ENCODE data around the gene TAS1R1.

Gene TAS1R1

DNA sequence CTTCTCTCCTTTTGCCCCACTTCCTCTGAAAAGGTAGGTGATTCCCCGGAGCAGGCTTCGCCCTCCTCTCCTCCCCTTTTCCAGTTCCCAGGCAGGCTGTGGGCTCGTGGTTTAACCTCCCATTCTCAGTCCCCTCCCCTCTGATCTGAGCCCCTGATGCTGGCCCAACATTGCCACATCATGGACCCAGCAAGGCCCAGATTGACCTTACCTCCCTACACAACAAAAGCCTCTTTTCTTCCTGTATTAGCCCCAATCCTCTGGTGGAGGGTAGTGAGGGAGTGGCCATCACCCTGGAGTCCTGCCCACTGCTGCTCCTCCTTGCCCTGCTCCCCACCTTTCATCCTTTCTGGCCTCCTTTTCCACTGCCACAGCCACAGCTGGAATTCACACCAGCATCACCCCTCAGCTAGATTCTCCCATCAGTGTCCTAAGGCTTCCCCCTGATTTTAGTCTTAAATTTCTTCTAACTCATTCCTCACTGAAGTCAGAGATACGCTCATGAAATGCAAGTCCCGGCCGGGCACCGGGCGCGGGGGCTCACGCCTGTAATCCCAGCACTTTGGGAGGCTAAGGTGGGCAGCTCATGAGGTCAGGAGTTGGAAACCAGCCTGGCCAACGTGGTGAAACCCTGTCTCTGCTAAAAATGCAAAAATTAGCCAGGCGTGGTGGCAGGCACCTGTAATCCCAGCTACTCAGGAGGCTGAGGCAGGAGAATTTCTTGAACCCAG is 17.7 kb downstream of the TAS1R1 start:
- DNase-seq (ENCODE audit: low spot score): no peak

DNA sequence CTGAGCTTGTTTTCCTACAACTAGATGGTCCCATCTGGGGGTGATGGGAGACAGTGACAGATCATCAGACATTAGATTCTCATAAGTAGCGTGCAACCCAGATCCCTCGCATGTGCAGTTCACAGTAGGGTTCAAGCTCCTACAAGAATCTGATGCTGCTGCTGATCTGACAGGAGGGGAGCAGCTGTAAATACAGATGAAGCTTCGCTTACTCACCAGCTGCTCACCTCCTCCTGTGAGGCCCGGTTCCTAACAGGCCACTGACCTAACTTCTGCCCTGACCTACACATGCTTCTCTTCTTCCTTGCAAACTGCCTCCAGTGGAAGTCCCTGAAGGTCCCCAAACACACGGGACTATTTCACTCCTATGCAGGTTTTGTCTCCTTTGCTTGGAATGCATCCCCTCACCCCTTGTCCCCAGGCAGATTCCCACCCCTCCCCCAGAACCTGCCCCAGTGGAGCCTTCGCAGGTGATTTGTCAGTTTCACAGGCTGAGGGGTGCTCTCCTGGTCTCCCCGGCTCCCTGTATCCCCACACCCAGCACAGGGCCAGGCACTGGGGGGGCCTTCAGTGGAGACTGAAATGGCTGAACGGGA is 19.0 kb downstream of the TAS1R1 start:
- DNase-seq (ENCODE audit: low spot score): no peak

DNA sequence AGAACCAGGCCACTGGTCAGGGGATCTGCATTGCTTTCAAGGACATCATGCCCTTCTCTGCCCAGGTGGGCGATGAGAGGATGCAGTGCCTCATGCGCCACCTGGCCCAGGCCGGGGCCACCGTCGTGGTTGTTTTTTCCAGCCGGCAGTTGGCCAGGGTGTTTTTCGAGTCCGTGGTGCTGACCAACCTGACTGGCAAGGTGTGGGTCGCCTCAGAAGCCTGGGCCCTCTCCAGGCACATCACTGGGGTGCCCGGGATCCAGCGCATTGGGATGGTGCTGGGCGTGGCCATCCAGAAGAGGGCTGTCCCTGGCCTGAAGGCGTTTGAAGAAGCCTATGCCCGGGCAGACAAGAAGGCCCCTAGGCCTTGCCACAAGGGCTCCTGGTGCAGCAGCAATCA is 19.7 kb downstream of the TAS1R1 start:
- no peak for DNase-seq (ENCODE audit: low spot score)

DNA sequence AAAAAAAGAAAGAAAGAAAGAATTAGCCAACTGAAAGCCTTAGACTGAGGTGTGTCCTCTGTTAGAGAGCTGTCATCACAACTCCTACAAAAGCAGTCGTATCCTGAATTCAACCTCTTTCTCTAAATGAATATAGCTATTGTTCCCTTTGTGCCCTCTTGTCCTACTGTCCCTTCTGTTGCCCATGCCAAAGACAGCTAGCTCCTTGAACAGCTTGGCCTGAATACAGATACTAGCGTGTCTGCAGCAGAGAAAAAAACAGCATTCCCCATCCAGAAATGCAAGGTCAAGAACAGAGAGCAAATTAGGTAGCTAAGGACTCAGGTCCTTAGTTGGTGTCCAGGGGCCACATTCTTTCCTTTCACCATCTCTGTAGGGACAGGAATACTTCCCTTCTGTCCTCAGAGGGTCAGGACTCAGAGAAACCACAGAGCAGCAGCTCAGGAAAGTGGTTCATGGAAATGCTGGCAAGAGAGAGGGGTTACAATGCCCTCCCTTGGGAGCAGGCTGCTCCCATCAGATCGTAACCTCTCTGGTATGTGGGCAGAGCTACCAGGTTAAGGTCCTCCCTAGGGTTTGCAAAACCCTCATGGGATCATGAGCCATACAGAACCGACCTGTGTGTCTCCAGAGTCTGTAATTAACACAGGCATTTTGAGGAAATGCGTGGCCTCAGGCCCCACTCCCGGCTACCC is 22.9 kb downstream of the TAS1R1 start:
- DNase-seq (ENCODE audit: low spot score): peak; percentile 46

DNA sequence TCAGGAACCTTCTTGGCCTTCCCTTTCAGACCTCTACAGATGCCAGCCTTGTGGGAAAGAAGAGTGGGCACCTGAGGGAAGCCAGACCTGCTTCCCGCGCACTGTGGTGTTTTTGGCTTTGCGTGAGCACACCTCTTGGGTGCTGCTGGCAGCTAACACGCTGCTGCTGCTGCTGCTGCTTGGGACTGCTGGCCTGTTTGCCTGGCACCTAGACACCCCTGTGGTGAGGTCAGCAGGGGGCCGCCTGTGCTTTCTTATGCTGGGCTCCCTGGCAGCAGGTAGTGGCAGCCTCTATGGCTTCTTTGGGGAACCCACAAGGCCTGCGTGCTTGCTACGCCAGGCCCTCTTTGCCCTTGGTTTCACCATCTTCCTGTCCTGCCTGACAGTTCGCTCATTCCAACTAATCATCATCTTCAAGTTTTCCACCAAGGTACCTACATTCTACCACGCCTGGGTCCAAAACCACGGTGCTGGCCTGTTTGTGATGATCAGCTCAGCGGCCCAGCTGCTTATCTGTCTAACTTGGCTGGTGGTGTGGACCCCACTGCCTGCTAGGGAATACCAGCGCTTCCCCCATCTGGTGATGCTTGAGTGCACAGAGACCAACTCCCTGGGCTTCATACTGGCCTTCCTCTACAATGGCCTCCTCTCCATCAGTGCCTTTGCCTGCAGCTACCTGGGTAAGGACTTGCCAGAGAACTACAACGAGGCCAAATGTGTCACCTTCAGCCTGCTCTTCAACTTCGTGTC is 23.7 kb downstream of the TAS1R1 start:
- no peak for DNase-seq (ENCODE audit: low spot score)

DNA sequence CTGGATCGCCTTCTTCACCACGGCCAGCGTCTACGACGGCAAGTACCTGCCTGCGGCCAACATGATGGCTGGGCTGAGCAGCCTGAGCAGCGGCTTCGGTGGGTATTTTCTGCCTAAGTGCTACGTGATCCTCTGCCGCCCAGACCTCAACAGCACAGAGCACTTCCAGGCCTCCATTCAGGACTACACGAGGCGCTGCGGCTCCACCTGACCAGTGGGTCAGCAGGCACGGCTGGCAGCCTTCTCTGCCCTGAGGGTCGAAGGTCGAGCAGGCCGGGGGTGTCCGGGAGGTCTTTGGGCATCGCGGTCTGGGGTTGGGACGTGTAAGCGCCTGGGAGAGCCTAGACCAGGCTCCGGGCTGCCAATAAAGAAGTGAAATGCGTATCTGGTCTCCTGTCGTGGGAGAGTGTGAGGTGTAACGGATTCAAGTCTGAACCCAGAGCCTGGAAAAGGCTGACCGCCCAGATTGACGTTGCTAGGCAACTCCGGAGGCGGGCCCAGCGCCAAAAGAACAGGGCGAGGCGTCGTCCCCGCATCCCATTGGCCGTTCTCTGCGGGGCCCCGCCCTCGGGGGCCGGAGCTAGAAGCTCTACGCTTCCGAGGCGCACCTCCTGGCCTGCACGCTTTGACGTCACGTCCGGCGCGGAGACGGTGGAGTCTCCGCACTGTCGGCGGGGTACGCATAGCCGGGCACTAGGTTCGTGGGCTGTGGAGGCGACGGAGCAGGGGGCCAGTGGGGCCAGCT is 24.4 kb downstream of the TAS1R1 start, which contains the start of gene ZBTB48:
Gene ZBTB48, plus strand, starts transcription at position 621 of the 745 bp plus-strand sequence. CDS start 616 bp downstream, outside the sequence.
- DNase-seq (ENCODE audit: low spot score): peak; percentile 100

DNA sequence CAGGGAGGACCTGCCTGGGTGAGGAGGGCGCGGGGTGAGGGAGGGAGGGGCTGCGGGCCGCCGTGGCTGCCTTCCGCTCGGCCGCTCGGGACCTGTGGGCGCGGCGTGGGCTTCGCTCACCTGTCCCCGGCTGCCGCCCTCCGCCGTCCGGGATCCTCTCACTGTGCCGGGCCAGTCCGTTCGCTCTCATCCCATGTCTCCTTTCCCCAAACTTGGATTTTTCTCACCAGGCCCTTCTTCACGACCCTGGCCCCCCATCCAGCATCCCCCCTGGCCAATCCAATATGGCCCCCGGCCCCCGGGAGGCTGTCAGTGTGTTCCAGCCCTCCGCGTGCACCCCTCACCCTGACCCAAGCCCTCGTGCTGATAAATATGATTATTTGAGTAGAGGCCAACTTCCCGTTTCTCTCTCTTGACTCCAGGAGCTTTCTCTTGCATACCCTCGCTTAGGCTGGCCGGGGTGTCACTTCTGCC is 25.0 kb downstream of the TAS1R1 start:
- DNase-seq (ENCODE audit: low spot score): peak; percentile 11

DNA sequence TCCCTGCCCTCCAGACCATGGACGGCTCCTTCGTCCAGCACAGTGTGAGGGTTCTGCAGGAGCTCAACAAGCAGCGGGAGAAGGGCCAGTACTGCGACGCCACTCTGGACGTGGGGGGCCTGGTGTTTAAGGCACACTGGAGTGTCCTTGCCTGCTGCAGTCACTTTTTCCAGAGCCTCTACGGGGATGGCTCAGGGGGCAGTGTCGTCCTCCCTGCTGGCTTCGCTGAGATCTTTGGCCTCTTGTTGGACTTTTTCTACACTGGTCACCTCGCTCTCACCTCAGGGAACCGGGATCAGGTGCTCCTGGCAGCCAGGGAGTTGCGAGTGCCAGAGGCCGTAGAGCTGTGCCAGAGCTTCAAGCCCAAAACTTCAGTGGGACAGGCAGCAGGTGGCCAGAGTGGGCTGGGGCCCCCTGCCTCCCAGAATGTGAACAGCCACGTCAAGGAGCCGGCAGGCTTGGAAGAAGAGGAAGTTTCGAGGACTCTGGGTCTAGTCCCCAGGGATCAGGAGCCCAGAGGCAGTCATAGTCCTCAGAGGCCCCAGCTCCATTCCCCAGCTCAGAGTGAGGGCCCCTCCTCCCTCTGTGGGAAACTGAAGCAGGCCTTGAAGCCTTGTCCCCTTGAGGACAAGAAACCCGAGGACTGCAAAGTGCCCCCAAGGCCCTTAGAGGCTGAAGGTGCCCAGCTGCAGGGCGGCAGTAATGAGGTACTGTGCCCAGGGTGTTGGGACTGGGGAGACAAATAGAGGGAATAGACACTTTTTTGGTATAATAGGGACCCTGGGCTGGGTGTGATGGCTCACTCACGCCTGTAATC is 25.7 kb downstream of the TAS1R1 start:
- peak; percentile 17 for DNase-seq (ENCODE audit: low spot score)

DNA sequence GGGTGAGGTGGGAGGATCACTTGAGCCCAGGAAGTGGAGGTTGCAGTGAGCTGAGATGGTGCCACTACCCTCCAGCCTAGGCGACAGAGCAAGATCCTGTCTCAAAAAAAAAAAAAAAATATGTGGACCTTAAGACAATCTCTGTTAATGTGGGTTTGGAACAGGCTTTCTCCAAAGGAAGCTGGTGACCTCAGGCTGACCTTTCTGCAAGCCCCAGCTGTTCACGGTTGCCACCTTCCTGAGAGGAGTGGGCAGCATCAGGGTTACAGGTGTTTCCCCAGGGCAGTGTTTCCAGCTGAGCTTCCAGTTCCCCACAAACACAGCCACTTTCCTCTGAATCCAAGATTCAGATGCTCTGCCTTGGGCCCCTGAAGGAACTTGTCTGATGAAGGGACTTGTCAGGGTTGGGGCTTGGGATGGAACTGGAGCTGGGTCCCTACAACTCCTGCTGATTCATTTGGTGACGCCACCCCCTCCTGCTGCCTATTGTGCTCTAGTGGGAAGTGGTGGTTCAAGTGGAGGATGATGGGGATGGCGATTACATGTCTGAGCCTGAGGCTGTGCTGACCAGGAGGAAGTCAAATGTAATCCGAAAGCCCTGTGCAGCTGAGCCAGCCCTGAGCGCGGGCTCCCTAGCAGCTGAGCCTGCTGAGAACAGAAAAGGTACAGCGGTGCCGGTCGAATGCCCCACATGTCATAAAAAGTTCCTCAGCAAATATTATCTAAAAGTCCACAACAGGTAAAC is 26.6 kb downstream of the TAS1R1 start:
- no peak for DNase-seq (ENCODE audit: low spot score)

DNA sequence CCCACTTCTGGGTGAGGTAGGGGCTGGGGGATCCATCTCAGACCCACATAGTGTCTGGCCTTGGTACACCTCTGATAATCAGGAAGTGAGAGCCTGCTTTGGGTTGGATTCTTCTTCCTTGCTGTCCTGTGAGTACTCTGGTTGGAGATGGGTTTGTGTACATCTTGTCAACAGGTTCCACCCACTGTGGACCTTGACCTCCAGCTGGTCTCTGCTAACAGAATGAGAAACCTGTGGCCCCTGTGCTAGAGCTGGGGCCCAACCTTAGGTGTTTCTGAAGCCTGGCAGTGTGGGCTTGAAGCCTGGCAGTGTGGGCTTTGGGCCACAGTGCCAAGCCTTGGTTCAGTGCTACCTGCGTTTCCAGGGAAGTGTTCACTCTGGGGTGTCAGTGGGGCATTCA is 27.3 kb downstream of the TAS1R1 start:
- DNase-seq (ENCODE audit: low spot score): no peak

DNA sequence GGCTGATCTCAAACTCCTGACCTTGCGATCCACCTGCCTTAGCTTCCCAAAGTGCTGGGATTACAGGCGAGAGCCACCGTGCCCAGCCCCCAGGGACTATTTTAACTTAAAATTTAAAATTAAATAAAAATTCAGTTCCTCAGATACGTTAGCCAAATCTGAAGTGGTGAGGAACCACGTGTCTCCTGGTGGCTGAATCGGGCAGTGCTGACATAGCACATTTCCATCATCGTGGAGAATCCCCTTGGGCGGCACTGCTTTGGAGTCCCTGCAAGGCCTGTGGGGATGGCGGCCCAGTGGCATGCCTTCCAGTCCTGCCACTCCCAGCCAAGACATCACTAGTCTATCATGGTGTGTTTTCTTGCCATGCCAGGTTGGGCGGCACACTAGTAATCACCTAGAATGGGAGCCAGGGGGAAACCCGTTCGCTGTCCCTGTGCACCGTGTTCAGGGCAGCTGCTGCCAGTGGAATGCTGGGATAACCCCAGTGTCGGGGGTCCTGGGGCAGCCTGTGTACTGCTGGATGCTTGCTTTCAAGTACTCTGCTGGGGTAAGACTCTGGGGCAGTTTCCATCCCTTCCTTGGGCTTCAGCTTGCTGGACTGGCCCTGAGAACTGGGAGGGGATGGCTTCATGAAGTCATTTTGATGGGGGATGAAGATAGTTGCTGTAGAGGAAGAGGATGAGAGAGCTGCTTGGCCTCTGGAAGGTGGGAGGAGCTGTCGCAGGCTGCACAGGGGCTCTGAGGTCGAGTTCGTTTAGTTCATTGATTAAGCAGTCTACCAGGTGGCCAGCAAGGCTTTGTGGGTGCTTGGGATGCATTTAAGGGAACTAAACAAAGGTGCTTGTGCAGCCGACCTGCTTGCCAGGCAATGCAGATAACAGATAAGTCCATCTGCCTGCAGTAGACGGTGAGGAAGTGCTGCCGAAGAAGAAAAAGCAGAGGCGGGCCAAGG is 29.3 kb downstream of the TAS1R1 start:
- DNase-seq (ENCODE audit: low spot score): no peak

DNA sequence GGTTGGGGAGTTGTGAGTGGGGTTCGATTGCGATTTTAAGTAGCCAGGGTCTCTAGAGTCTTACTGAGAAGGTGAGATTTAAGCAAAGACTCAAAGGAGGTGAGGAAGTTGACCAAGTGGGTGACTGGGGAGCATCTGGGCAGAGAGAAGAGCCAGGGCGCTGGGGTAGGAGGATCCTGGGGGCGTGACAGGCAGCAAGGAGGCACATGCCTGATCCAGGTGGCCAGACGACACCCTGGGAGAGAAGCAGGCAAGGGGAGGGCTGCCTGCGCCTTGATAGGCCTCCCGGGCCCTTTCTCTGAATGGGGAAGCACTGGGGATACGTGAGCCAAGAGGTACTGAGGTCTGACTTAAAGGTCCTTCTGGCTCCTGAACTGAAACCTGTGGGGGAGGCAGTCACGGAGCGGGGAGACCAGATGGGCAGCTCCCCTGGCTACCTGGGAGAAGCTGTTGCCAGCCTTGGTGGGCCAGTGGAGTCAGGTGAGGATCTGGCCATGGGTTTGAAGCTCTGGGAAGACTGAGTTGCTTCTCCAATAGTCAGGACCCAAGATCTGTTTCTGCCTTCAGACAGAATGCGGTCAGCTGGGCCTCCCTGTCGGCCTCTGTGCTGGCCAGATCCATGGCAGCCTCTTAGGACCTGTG is 30.1 kb downstream of the TAS1R1 start:
- no peak for DNase-seq (ENCODE audit: low spot score)

DNA sequence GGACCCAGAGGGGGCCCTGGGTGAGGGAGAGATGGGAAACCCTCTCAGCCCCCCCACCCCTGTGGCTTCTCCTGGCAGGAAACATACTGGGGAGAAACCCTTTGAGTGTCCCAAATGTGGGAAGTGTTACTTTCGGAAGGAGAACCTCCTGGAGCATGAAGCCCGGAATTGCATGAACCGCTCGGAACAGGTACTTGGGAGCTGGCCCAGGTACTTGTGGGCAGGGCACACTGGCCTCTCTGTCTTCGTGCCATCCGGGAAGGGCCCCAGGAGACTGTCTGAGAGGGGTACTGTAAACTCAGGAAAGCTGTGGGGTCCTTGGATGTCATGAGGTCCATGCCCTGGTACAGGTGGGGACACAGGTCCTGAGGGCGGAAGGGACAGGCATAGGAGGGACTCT is 30.7 kb downstream of the TAS1R1 start:
- no peak for DNase-seq (ENCODE audit: low spot score)

DNA sequence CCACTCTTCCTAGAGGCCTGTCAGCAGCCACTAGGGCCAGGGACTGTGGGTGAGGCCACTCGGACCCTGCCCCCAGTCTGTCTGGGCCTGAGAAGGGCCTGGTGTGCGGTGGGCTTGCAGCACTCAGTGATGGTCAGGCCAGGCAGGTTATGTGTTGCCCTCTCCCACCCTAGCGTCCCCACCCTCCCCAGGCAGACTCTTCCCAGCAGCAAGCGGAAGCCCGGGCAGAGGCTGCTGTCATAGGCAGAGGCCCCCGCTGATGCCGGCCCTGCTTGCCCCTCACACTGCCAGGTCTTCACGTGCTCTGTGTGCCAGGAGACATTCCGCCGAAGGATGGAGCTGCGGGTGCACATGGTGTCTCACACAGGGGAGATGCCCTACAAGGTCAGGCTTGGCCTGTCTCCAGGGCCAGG is 31.3 kb downstream of the TAS1R1 start:
- DNase-seq (ENCODE audit: low spot score): no peak

DNA sequence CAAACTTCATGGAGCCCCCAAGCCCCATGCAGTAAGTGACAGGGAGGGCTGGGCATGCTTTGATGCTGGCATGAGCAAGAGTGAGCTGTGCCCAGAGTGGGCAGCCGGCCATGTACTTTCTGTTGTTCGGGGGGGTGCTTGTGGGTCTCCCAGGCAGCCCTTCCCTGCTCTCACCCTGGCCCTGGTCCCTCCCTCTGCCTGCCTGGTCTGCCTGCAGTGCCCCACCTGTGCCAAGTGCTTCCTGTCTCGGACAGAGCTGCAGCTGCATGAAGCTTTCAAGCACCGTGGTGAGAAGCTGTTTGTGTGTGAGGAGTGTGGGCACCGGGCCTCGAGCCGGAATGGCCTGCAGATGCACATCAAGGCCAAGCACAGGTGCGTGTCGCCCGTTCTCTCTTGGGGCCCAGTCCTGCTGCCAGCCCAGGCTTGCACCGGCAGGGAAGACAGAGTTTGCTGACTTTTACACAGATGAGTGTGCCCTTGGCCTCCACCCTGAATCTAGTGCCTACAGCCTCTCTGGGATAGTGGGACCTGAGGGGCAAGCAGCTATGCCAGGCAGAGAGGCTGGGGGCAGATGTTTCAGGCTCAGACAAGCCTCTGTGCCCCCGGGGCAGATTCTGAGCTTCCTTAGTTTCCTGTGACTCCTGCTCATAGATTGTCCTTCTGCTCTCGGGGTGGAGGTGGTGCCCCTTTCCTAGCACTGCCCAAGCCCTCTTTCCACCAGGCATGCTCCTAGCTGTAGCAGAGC is 32.3 kb downstream of the TAS1R1 start:
- DNase-seq (ENCODE audit: low spot score): no peak

DNA sequence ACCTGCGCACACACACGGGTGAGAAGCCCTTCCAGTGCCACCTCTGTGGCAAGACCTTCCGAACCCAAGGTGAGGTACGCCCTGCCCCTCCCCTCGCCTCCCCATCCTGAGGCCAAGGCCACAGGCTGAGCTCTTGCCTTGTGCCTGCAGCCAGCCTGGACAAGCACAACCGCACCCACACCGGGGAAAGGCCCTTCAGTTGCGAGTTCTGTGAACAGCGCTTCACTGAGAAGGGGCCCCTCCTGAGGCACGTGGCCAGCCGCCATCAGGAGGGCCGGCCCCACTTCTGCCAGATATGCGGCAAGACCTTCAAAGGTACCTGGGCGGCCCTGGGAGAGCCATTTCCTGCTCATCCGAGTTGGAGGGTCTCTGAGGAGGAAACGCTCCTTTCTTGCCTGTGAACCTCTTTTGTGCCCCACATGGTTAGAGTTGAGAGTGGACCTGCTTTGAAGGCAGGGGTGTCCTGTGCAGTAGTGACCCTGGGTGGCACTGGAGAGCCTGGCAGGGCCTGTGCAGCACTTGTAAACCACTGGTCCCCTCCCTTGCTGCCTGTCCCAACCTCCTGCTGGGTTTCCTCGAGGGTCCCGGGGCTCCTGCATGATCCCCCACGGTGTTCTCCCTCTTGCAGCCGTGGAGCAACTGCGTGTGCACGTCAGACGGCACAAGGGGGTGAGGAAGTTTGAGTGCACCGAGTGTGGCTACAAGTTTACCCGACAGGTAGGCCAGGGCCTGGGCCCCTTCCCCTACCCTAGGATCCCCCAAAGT is 33.2 kb downstream of the TAS1R1 start:
- DNase-seq (ENCODE audit: low spot score): no peak
